Common myeloid progenitor, CD34-positive (primary cell): Measurements from ENCODE around the gene PRDM4. TPM values are rescaled to one million over a fixed set of nuclear protein-coding genes. Genes with fewer than 3 reads are reported as not detected.

Experiments
- CTCF ChIA-PET: fragments of 350-600 bp; sonication (Branson Sonifier 250); formaldehyde crosslinking; loops from one replicate; lab custom pipeline; 2021; ENCODE audit warnings: antibody characterized with exemption; lab: Charles Lee
- POLR2A ChIA-PET: fragments of 350-600 bp; sonication (Branson Sonifier 250); formaldehyde crosslinking; loops from one replicate; lab custom pipeline; 2021; ENCODE audit warnings: antibody characterized with exemption; lab: Charles Lee
- DNase-seq, 3 donors: peaks; one replicate each; pipeline versions ENCODE4 v3.0.0 to v3.0.0-alpha.2; 2013
- H3K27ac ChIP-seq, 2 experiments: 1 replicate in 1 of 2; 2 replicates in 1 of 2; pipeline ENCODE4 v1.7.0; 2013; ENCODE audit warnings: inconsistent platforms in 2 of 2, low read length in 2 of 2, mild to moderate bottlenecking in 2 of 2, low read depth in 1 of 2, moderate library complexity in 1 of 2; ENCODE audit not compliant: severe bottlenecking in 2 of 2, insufficient read depth in 1 of 2, poor library complexity in 1 of 2
- H3K27me3 ChIP-seq, 5 experiments: replicated peaks in 2 of 5; 1 replicate in 3 of 5; 2 replicates in 2 of 5; pipeline versions ENCODE4 v1.6.1 to v1.7.0; 2013; ENCODE audit warnings: low read length in 4 of 5, mild to moderate bottlenecking in 2 of 5, moderate library complexity in 2 of 5, inconsistent platforms in 1 of 5; ENCODE audit not compliant: insufficient read depth in 5 of 5, control insufficient read depth in 4 of 5
- H3K36me3 ChIP-seq, 4 experiments: 1 replicate in 2 of 4; 2 replicates in 2 of 4; pipeline versions ENCODE4 v1.6.1 to v1.7.0; 2013; ENCODE audit warnings: low read length in 3 of 4, control low read depth in 1 of 4, mild to moderate bottlenecking in 1 of 4; ENCODE audit not compliant: control insufficient read depth in 4 of 4, insufficient read depth in 4 of 4
- H3K4me1 ChIP-seq, 4 experiments: 1 replicate in 3 of 4; 2 replicates in 1 of 4; pipeline versions ENCODE4 v1.6.1 to v1.7.1; 2013; ENCODE audit warnings: low read length in 3 of 4, mild to moderate bottlenecking in 3 of 4, control low read depth in 1 of 4, inconsistent platforms in 1 of 4, moderate library complexity in 1 of 4; ENCODE audit not compliant: control insufficient read depth in 4 of 4, insufficient read depth in 4 of 4; ENCODE audit errors: control extremely low read depth in 1 of 4
- H3K4me3 ChIP-seq, 7 experiments: 1 replicate in 4 of 7; 2 replicates in 3 of 7; pipeline versions ENCODE4 v1.5.1 to v1.7.0; 2013; ENCODE audit warnings: mild to moderate bottlenecking in 7 of 7, low read length in 6 of 7, moderate library complexity in 6 of 7, inconsistent platforms in 2 of 7, low read depth in 2 of 7, control low read depth in 1 of 7; ENCODE audit not compliant: insufficient read depth in 4 of 7, control insufficient read depth in 1 of 7; ENCODE audit errors: extremely low read depth in 1 of 7
- H3K9me3 ChIP-seq, 5 experiments: 1 replicate in 4 of 5; 2 replicates in 1 of 5; pipeline versions ENCODE4 v1.6.1 to v1.7.1; 2013; ENCODE audit warnings: low read length in 4 of 5, mild to moderate bottlenecking in 2 of 5, inconsistent platforms in 1 of 5, low read depth in 1 of 5, moderate library complexity in 1 of 5; ENCODE audit not compliant: control insufficient read depth in 4 of 5, insufficient read depth in 2 of 5; ENCODE audit errors: control extremely low read depth in 1 of 5
- WGBS: methylation state at CpG from one replicate; pipeline ENCODE4 v1.1.5; 2013; ENCODE audit not compliant: insufficient coverage; 5-methylcytosine and 5-hydroxymethylcytosine counted together
- polyA plus RNA-seq: library from polyadenylated mRNA; unstranded; fragments of 120-200 nt; gene quantifications from one replicate; pipeline ENCODE4 v1.2.1, GENCODE V29; 2013

Gene PRDM4, protein sequence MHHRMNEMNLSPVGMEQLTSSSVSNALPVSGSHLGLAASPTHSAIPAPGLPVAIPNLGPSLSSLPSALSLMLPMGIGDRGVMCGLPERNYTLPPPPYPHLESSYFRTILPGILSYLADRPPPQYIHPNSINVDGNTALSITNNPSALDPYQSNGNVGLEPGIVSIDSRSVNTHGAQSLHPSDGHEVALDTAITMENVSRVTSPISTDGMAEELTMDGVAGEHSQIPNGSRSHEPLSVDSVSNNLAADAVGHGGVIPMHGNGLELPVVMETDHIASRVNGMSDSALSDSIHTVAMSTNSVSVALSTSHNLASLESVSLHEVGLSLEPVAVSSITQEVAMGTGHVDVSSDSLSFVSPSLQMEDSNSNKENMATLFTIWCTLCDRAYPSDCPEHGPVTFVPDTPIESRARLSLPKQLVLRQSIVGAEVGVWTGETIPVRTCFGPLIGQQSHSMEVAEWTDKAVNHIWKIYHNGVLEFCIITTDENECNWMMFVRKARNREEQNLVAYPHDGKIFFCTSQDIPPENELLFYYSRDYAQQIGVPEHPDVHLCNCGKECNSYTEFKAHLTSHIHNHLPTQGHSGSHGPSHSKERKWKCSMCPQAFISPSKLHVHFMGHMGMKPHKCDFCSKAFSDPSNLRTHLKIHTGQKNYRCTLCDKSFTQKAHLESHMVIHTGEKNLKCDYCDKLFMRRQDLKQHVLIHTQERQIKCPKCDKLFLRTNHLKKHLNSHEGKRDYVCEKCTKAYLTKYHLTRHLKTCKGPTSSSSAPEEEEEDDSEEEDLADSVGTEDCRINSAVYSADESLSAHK
- 22.2 TPM for polyA plus RNA-seq

GRCh38 chr12:107760809-107761501, at the start of gene PRDM4:
Gene PRDM4, minus strand, starts transcription at chr12:107761137. Its CDS starts 622 bp downstream, at chr12:107760515.
- peaks cover 14 to 29% (median 24%) of the 10 kb centered on the region in 4 experiments for H3K4me1 ChIP-seq
- H3K27me3 ChIP-seq = peaks cover 0 to 3% (median 0%) of the 10 kb centered on the region in 5 experiments
- peaks cover 3 to 13% (median 8%) of the 10 kb centered on the region in 4 experiments for H3K36me3 ChIP-seq
- CTCF ChIA-PET = interaction anchor here (0.8 to 1.2 kb wide), 3 partner anchors 124 to 157 kb away, joined by 3 to 4 read pairs (median 3); no protein-coding TSS in a partner anchor
- H3K9me3 ChIP-seq = peaks cover 0 to 2% (median 0%) of the 10 kb centered on the region in 5 experiments
- peak; percentile 93 to 97 (median 96) for DNase-seq
- WGBS = under 1% methylated on average over 77 of the region's 83 CpGs
- H3K27ac ChIP-seq = peak within 1 kb of the TSS in 1 of 2 experiments; percentile 72
- POLR2A ChIA-PET = no interaction called here
- peak within 1 kb of the TSS; percentile 76 to 95 (median 86) for H3K4me3 ChIP-seq

- WGBS = 51% methylated on average over 3 of the region's 3 CpGs
- H3K9me3 ChIP-seq = no peaks in the 10 kb centered on the region
Measured at GRCh38 chr12:107807471-107808150, 46.7 kb upstream of the PRDM4 start.

DNA sequence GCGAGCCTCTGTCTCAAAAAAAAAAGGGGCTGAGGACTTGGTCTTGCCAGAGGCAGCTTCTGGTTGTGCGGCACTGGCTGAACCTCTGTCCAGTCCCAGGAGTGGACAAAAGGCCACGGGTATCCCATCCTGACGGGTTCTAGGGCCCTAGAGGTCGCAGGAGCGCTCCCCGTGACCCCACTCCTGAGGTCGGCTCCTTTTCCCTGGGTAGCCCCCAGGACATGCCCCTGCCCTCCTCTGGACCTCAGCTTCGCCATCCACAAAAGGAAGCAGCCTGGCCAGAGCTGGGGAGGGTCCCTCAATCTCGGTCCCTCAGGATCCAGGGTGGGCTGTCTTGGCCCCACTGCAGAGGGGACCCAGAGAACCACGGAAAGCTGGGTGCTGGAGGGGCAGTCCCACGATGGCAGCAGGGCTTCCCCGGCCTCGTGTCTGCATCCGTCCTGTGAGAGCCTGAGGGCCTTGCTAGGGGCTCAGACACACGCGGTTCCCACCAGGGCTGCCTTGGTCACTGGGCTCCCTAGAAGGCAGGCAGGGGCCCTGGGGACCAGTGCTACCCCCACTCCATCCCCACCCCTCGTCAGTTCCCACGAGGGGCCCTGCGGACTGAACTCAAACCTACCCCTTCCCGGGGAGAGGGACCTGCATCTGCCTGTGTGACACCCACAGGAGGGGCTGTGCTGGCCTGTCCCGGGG, 44.7 kb upstream of the PRDM4 start:
- DNase-seq = no peak
- H3K9me3 ChIP-seq = no peaks in the 10 kb centered on the region
- 97% methylated on average over 17 of the region's 22 CpGs for WGBS
- ChIA-PET POLR2A (no interaction called here), CTCF (no interaction called here)
- no peaks in the 10 kb centered on the region for H3K4me1 ChIP-seq
- H3K4me3 ChIP-seq = no peak overlapping the region
- no peak overlapping the region for H3K27ac ChIP-seq
- no peaks in the 10 kb centered on the region for H3K36me3 ChIP-seq
- no peaks in the 10 kb centered on the region for H3K27me3 ChIP-seq

More at GRCh38 chr12:107807471-107808150, 46.7 kb upstream of the PRDM4 start:
- peaks cover 0 to 2% (median 0%) of the 10 kb centered on the region in 5 experiments for H3K27me3 ChIP-seq
- POLR2A ChIA-PET = no interaction called here
- CTCF ChIA-PET = no interaction called here
- H3K36me3 ChIP-seq = no peaks in the 10 kb centered on the region
- H3K27ac ChIP-seq = no peak overlapping the region
- no peaks in the 10 kb centered on the region for H3K4me1 ChIP-seq
- DNase-seq = no peak
- no peak overlapping the region for H3K4me3 ChIP-seq

GRCh38 chr12:107803092-107803491, 42.2 kb upstream of the PRDM4 start:
- H3K9me3 ChIP-seq = no peaks in the 10 kb centered on the region
- POLR2A ChIA-PET = no interaction called here
- H3K36me3 ChIP-seq = no peaks in the 10 kb centered on the region
- DNase-seq = no peak
- CTCF ChIA-PET = interaction anchor here (1.0 kb wide), 1 partner anchor 9 kb away, joined by 3 read pairs; no protein-coding TSS in a partner anchor
- WGBS = no CpG with 5 or more reads among the region's 3 CpGs
- H3K27ac ChIP-seq = no peak overlapping the region
- H3K4me1 ChIP-seq = no peaks in the 10 kb centered on the region
- H3K4me3 ChIP-seq = no peak overlapping the region
- H3K27me3 ChIP-seq = no peaks in the 10 kb centered on the region

DNA sequence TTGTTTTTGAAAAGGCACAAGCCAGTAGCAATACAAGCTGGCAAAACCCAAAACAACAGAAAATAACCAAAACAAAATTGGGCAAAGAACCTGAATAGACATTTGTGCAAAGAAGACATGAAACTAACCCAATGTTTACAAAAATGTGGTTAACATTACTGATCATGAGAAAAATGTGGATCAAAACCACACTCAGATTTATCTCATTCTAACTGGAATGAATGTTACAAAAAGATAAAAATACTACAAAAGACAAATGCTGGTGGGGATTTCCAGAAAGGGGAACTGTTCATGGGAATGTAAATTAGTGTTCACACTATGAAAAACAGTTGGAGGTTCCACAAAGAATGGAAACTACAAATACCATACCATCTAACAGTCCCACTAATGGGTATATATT, 40.2 kb upstream of the PRDM4 start:
- POLR2A ChIA-PET = no interaction called here
- DNase-seq = peak; percentile 26 to 65 (median 55)
- H3K4me1 ChIP-seq = no peaks in the 10 kb centered on the region
- CTCF ChIA-PET = no interaction called here
- H3K27ac ChIP-seq = no peak overlapping the region
- peaks cover 0 to 2% (median 0%) of the 10 kb centered on the region in 5 experiments for H3K9me3 ChIP-seq
- no peaks in the 10 kb centered on the region for H3K36me3 ChIP-seq
- H3K27me3 ChIP-seq = peaks cover 0 to 2% (median 0%) of the 10 kb centered on the region in 5 experiments
- H3K4me3 ChIP-seq = no peak overlapping the region

DNA sequence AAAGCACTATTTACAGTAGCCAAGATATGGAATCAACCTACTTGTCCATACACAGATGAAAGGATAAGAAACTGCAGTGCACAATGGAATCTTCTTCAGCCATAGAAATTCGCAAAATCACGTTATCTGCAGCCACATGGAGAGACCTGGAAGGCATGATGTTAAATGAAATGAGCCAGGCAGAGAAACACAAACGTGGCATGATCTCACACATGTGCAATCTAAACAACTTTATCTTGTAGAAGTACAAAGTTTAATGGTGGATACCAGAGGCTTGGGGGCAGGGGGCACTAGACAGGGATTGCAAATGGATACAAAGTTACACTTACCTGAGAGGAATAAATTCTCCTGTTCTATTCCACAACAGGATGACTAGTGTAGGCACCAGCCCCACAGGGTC, 37.6 kb upstream of the PRDM4 start:
- H3K27me3 ChIP-seq = peaks cover 0 to 2% (median 0%) of the 10 kb centered on the region in 5 experiments
- DNase-seq = no peak
- H3K9me3 ChIP-seq = peaks cover 0 to 2% (median 0%) of the 10 kb centered on the region in 5 experiments
- H3K4me3 ChIP-seq = no peak overlapping the region
- ChIA-PET POLR2A (no interaction called here), CTCF (no interaction called here)
- H3K36me3 ChIP-seq = no peaks in the 10 kb centered on the region
- no peaks in the 10 kb centered on the region for H3K4me1 ChIP-seq
- WGBS = no CpG with 5 or more reads among the region's 3 CpGs
- no peak overlapping the region for H3K27ac ChIP-seq
